GM19328 (cell line): ENCODE results near the gene SLC43A3.

Source experiments
- ATAC-seq: cut with Tn5 transposase; IDR thresholded peaks from one replicate; pipeline ENCODE4 v1.9.1; 2021; ENCODE audit warnings: mild to moderate bottlenecking, moderate library complexity; ENCODE audit not compliant: unreplicated experiment

The SLC43A3 gene

GRCh38 chr11:57430952-57431351 is 4.0 kb upstream of the SLC43A3 start:
- no peak for ATAC-seq

- ATAC-seq = no peak
Measured at GRCh38 chr11:57429946-57430345, 3.0 kb upstream of the SLC43A3 start.

- ATAC-seq = no peak
Measured at GRCh38 chr11:57428643-57429042, 1.7 kb upstream of the SLC43A3 start.

GRCh38 chr11:57427727-57428082 is 784 bp upstream of the SLC43A3 start:
- no peak for ATAC-seq

GRCh38 chr11:57426439-57426928 is 437 bp downstream of the SLC43A3 start:
- peak; percentile 5 for ATAC-seq

- no peak for ATAC-seq
Measured at GRCh38 chr11:57425565-57426438, 1.1 kb downstream of the SLC43A3 start.

- ATAC-seq = peak; percentile 81
Measured at GRCh38 chr11:57424792-57425564, 1.9 kb downstream of the SLC43A3 start.

GRCh38 chr11:57424137-57424791 is 2.7 kb downstream of the SLC43A3 start:
- ATAC-seq = no peak

- ATAC-seq = no peak
Measured at GRCh38 chr11:57422669-57423068, 4.3 kb downstream of the SLC43A3 start.

- ATAC-seq = no peak
Measured at GRCh38 chr11:57421805-57422204, 5.1 kb downstream of the SLC43A3 start.

GRCh38 chr11:57421066-57421465 is 5.9 kb downstream of the SLC43A3 start:
- no peak for ATAC-seq

- no peak for ATAC-seq
Measured at GRCh38 chr11:57419146-57419545, 7.8 kb downstream of the SLC43A3 start.

- ATAC-seq = no peak
Measured at GRCh38 chr11:57418131-57418530, 8.8 kb downstream of the SLC43A3 start.

- ATAC-seq = no peak
Measured at GRCh38 chr11:57417056-57417455, 9.9 kb downstream of the SLC43A3 start.

- ATAC-seq = no peak
Measured at GRCh38 chr11:57416436-57416835, 10.5 kb downstream of the SLC43A3 start.

GRCh38 chr11:57414612-57415212 is 12.2 kb downstream of the SLC43A3 start:
- no peak for ATAC-seq

GRCh38 chr11:57413681-57414080 is 13.2 kb downstream of the SLC43A3 start:
- ATAC-seq = no peak

- no peak for ATAC-seq
Measured at GRCh38 chr11:57410287-57410686, 16.6 kb downstream of the SLC43A3 start.

- no peak for ATAC-seq
Measured at GRCh38 chr11:57409321-57410100, 17.4 kb downstream of the SLC43A3 start.

GRCh38 chr11:57408771-57409170 is 18.1 kb downstream of the SLC43A3 start:
- no peak for ATAC-seq
